OCI-LY3 (cell line): ENCODE data around the gene ANP32A.
"Not testable (repeated sequence)": the region's sequence is repeated elsewhere in the genome, so short reads cannot be mapped to it uniquely, and the experiment has no call there.

Experiments used
- H2AFZ ChIP-seq: fragments of 200-600, 300-600 bp; shearing (Covaris generic); 2 replicates; pipeline ENCODE4 v1.6.0; 2014; ENCODE audit warnings: antibody characterized with exemption, low read depth, low read length
- H3K27ac ChIP-seq: fragments of 200-600, 300-600 bp; sonication (generic); 2 replicates; pipeline ENCODE4 v1.5.1; 2014; ENCODE audit warnings: mild to moderate bottlenecking, low read length, moderate library complexity, mixed read lengths
- H3K27me3 ChIP-seq: fragments of 200-600, 300-600 bp; sonication (generic); 2 replicates; pipeline ENCODE4 v1.6.1; 2014; ENCODE audit warnings: low read depth, low read length, mixed read lengths
- H3K36me3 ChIP-seq: fragments of 200-600, 300-600 bp; sonication (generic); replicated peaks from 2 replicates; pipeline ENCODE3; 2014; ENCODE audit warnings: low read depth, low read length, mixed read lengths
- H3K4me1 ChIP-seq: fragments of 300-600, 200-600 bp; sonication (generic); 2 replicates; pipeline ENCODE4 v1.6.1; 2014; ENCODE audit warnings: low read length, mixed read lengths
- H3K4me2 ChIP-seq: fragments of 200-600, 300-600 bp; sonication (generic); 2 replicates; pipeline ENCODE4 v1.6.1; 2014; ENCODE audit warnings: low read length, mixed read lengths
- H3K4me3 ChIP-seq: fragments of 300-600, 200-600 bp; sonication (generic); 2 replicates; pipeline ENCODE4 v1.5.1; 2014; ENCODE audit warnings: antibody characterized with exemption, mild to moderate bottlenecking, low read length, moderate library complexity
- H3K79me2 ChIP-seq: fragments of 300-600, 200-600 bp; shearing (Covaris generic); 2 replicates; pipeline ENCODE4 v1.6.1; 2014; ENCODE audit warnings: mild to moderate bottlenecking, low read length, mixed read lengths
- H3K9ac ChIP-seq: fragments of 300-600, 200-600 bp; shearing (Covaris generic); 2 replicates; pipeline ENCODE4 v1.6.0; 2014; ENCODE audit warnings: mild to moderate bottlenecking, low read length, moderate library complexity
- H3K9me3 ChIP-seq: fragments of 200-600, 300-600 bp; shearing (Covaris generic); 2 replicates; pipeline ENCODE4 v1.6.1; 2014; ENCODE audit warnings: low read length, mixed read lengths; ENCODE audit not compliant: insufficient read depth
- H4K20me1 ChIP-seq: fragments of 200-600, 300-600 bp; sonication (generic); 2 replicates; pipeline ENCODE4 v1.6.1; 2016; ENCODE audit warnings: low read length, mixed read lengths; ENCODE audit not compliant: insufficient read depth
- EZH2phosphoT487 ChIP-seq: fragments of 200-600 bp; shearing (Covaris generic); IDR thresholded peaks from 2 replicates; pipeline ENCODE4 v1.6.1; 2018; ENCODE audit warnings: antibody characterized with exemption, mixed run types, low read depth
- TF ChIP-seq, protein P1 (sequence below): fragments of 200-600, 300-600 bp; sonication (generic); IDR thresholded peaks from 2 replicates; pipeline ENCODE4 v1.5.1; 2014; ENCODE audit warnings: antibody characterized with exemption, low read length, low read depth

Gene ANP32A

DNA sequence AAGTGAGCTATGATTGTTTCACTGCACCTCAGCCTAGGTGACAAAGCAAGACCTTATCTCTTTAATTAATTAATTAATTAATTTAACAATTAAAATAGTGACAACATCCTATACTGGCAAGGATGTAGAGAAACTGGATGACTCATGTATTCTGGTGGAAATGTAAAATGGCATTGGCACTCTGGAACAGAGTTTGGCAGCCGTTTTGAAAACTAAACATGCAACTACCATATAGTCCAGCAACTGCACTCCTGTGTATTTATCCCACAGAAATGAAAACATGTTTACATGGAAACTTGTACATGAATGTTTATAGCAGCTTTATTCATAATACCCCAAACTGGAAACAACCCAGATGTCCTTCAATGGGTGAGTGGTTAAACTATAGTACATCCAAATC, 56.6 kb downstream of the ANP32A start:
- H3K9ac ChIP-seq: no peak overlapping the region
- H3K27me3 ChIP-seq: peaks cover 27% of the 10 kb centered on the region
- no peaks in the 10 kb centered on the region for H3K79me2 ChIP-seq
- no peak overlapping the region for H2AFZ ChIP-seq
- no peaks in the 10 kb centered on the region for H3K9me3 ChIP-seq
- H4K20me1 ChIP-seq: no peaks in the 10 kb centered on the region
- TF ChIP-seq, protein P1, sequence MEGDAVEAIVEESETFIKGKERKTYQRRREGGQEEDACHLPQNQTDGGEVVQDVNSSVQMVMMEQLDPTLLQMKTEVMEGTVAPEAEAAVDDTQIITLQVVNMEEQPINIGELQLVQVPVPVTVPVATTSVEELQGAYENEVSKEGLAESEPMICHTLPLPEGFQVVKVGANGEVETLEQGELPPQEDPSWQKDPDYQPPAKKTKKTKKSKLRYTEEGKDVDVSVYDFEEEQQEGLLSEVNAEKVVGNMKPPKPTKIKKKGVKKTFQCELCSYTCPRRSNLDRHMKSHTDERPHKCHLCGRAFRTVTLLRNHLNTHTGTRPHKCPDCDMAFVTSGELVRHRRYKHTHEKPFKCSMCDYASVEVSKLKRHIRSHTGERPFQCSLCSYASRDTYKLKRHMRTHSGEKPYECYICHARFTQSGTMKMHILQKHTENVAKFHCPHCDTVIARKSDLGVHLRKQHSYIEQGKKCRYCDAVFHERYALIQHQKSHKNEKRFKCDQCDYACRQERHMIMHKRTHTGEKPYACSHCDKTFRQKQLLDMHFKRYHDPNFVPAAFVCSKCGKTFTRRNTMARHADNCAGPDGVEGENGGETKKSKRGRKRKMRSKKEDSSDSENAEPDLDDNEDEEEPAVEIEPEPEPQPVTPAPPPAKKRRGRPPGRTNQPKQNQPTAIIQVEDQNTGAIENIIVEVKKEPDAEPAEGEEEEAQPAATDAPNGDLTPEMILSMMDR: no peak
- TF ChIP-seq EZH2phosphoT487: no peak
- H3K4me2 ChIP-seq: no peak overlapping the region
- no peaks in the 10 kb centered on the region for H3K36me3 ChIP-seq
- H3K4me3 ChIP-seq: no peak overlapping the region
- H3K27ac ChIP-seq: no peak overlapping the region
- H3K4me1 ChIP-seq: peaks cover 5% of the 10 kb centered on the region; the same call in 1 of the 2 replicates

DNA sequence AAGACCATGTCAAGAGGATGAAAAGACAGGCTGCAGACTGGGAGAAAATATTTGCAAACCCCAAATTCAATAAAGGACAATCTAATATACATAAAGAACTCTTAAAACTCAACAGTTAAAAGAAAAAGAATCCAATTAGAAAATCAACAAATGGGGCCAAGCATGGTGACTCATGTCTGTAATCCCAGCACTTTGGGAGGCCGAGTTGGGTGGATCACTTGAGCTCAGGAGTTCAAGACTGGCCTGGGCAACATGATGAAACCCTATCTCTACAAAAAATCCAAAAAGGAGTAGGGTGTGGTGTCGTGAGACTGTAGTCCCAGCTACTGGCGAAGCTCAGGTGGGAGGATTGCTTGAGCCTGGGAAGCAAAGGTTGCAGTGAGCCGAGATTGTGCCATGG, 57.6 kb downstream of the ANP32A start:
- Histone ChIP-seq H2AFZ (no peak overlapping the region), H3K4me3 (no peak overlapping the region), H3K4me2 (no peak overlapping the region), H3K79me2 (no peaks in the 10 kb centered on the region), H4K20me1 (no peaks in the 10 kb centered on the region), H3K36me3 (no peaks in the 10 kb centered on the region), H3K4me1 (no peaks in the 10 kb centered on the region), H3K9me3 (no peaks in the 10 kb centered on the region), H3K27ac (no peak overlapping the region), H3K27me3 (peaks cover 27% of the 10 kb centered on the region), H3K9ac (no peak overlapping the region)
- TF ChIP-seq EZH2phosphoT487: no peak
- TF ChIP-seq, protein P1: no peak

DNA sequence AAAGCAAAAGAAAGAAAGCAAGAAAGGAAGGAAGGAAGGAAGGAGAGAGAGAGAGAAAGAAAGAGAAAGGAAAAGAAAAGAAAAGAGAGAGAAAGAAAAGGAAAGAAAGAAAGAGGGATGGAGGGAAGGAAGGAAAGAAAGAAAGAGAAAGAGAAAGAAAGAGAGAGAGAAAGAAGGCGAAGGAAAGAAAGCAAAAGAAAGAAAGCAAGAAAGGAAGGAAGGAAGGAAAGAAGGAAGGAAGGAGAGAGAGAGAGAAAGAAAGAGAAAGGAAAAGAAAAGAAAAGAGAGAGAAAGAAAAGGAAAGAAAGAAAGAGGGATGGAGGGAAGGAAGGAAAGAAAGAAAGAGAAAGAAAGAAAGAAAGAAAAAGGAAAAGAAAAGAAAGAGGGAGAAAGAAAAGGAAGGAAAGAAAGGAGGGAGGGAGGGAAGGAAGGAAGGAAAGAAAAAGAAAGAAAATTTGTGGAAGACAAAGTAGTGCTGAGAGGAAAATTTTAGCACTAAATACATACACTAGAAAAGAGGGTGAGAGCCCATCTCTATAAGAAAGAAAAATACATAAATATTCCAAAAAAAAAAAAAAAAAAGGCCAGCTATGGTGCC, 60.6 kb downstream of the ANP32A start:
- not testable (repeated sequence) for H3K27ac ChIP-seq, H3K79me2 ChIP-seq, H3K4me1 ChIP-seq, H3K4me2 ChIP-seq, H3K9me3 ChIP-seq, H3K4me3 ChIP-seq, H4K20me1 ChIP-seq, H3K36me3 ChIP-seq, H2AFZ ChIP-seq, H3K9ac ChIP-seq
- peaks cover 31% of the 10 kb centered on the region for H3K27me3 ChIP-seq

GRCh38 chr15:68755731-68756130, 65.0 kb downstream of the ANP32A start:
- Histone ChIP-seq H2AFZ (no peak overlapping the region), H3K4me2 (no peak overlapping the region), H3K27ac (no peak overlapping the region), H3K27me3 (peaks cover 10% of the 10 kb centered on the region; the same call in 1 of the 2 replicates), H3K4me3 (no peak overlapping the region), H4K20me1 (no peaks in the 10 kb centered on the region), H3K4me1 (no peaks in the 10 kb centered on the region), H3K9ac (no peak overlapping the region), H3K9me3 (no peaks in the 10 kb centered on the region), H3K79me2 (no peaks in the 10 kb centered on the region), H3K36me3 (no peaks in the 10 kb centered on the region)
- TF ChIP-seq EZH2phosphoT487: no peak
- TF ChIP-seq, protein P1: no peak
